Activated CD4-positive, alpha-beta T cell treated with anti-CD3 and anti-CD28 coated beads, Interleukin-2, Interleukin-4, amounts not matched to agents 100 ng/mL and 50 ng/mL, durations not matched to agents 16 hours and 8 hours (primary cell): ENCODE results near the gene MRTFB.

Experiments
- DNase-seq: peaks from one replicate; pipeline ENCODE4 v3.0.0-alpha.2; 2020; ENCODE audit warnings: low spot score

MRTFB gene

DNA sequence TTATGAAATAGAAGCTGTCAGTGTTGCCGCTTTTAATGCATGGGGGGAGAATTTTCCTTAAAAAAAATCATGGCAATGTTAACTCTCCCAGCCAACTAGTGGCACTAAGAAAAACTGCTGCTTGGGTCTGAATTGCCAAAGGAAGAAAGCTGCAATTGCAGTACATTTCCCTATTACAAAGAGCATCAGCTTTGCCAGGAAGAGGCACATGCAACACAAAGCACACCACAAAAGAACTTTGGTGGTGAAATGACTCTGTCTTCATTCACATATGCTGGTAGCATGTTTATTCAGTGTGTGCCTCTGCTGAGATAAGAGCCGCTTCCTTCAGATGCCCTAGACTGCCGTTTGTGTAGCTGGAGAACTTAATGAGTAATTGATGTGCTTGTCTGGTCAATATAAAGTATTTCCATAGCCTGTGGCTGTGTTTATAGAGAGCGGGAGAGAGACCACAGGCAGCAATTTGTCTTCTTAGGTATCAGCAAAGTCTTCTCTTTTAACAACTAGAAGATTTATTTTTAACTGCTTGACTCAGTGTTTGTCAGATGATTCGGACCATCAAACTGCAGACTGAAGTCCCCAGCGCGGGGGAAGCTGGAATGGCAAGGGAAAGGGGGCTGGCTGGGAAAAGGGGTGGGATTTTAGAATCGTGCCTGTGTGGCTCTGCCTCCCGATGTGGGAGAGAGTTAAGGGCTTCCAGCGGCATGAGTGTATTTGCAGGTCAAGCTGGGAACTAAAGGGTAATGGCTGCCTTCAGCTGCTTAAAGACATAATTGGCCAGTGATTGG lies 115.1 kb downstream of the MRTFB start:
- peak; percentile 67 for DNase-seq

DNA sequence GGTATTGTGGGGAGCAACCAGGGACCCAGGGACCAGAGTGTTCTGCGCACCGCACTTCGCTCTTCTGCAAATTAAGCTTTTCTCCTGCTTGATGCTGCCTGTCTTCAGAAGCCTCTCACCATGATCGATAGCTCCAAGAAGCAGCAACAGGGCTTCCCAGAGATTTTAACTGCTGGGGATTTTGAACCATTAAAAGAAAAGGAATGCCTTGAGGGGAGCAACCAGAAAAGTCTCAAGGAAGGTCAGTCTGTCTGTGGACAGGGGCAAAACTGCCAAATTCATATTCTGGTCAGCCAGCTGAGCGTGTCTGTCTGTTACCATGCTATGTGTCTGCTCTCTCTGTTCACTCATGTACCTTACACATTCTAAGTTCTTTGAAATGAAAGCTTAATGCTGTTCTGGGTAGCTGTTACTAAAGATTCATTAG lies 115.7 kb downstream of the MRTFB start:
- no peak for DNase-seq

DNA sequence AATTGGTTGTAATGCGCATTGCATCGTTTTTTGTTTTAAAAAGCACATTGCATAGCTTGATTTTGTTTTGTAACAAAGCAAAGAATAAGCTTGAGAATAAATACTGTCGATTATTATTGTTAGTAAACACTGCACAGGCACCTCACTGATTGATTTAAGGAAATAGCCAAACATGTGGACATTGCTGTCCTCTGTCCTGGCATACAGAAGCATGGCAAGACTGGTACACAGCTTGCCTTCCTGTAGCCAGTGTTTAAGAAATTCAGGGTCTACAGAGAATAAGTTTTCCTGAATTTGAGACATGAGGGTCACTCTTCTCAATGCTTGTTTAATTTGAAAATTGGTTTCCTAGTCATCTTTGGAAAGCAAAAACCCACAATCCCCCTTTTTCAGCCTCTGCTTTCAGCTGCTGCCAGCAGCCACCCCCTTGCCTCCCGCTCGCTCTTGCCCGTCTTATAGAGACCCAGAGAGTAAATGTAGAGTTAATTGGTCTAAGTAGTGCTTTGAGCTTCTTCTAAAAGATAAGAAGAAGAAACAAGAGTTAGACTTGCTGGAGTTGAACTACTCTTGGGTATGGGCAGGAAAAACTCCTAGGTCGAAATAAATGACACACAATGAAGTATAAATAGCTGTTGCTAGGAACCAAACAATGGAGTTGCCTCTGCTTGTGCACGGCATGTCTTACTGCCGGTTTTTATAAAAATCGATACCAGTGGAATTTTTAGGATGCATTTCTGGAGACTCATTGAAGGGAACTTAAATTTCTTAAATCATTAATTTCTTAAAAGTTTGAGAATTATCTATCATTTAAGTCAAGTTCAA lies 116.6 kb downstream of the MRTFB start:
- no peak for DNase-seq

DNA sequence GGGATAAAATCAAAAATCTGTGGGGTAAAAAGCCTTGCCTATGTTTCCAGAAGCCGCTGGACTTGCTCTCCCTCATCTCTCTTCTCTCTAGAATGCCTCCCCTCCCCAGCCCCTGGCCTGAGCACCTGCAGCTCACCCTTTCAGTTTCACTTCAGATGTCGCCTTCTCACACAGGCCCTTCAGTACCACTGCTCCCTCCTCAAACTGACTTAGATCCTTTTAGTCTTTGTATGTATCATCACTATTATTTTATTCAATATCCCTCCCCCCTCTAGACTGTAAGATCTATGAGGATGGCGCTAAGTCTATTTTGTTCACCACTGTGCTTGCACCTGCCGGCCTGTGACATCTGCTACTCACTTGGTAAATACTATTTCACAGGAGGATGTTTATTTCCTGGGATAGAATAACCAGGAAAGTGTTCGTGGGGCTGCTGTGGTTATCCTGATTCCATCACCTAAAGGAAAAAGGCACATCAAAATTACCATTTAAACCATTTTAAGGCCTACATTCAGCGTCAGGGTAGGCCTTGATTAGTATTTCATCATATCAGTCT lies 122.3 kb downstream of the MRTFB start:
- DNase-seq: peak; percentile 24

DNA sequence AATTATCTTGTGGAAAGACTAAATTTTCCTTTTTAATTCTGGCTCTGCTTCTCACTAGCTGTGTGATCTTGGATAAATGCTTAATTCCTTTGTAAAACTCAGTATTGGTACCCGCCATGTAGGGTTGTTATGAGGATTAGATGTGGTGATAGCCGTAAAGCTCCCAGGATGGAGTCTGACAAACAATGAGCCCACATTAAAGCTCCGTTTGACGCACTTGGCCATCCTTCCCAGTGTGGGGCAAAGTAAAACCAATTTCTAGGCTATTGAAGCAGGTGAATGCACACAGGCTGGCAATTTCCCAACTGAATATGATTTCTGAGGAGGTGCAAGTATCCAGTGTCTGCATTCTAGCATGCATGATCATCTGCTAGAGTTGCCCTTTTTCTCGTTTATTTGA lies 123.6 kb downstream of the MRTFB start:
- DNase-seq: no peak

DNA sequence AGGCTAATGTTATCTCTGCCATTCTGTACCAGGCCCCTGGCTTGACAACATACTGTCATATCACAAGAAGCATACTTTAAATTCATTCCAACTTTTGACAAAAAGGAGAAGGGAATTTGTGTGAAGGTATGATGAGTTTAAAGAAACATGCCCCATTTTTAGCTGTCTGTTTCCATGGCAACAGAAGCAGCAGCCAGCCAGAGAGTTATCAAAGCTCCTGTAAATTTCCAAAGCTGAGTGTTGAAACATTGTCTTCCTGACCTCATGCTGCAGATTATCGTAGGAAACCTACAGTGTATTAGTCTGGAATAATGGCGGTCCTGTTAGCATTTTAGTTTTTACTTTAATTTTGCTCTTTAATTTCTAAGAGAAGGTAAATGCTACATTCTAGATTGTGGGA lies 124.9 kb downstream of the MRTFB start:
- no peak for DNase-seq

DNA sequence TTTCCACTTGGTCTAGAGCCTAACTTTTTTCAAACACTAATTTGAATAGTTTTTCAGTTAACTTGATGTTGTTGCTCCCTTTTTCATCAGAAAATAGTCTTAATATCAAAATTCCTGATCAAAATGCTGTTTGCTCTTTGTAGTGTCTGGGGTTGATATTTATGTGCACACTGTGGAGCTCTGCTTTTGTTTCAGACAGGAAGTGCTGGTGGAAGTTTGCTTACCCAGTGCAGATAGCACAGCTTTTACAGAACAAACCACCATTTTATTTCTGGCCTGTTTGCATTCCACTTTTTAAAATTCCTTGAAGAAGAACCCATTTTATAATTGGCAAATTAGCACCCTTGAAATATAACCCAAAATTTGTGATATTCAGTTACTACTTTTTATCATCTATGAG lies 125.4 kb downstream of the MRTFB start:
- no peak for DNase-seq

DNA sequence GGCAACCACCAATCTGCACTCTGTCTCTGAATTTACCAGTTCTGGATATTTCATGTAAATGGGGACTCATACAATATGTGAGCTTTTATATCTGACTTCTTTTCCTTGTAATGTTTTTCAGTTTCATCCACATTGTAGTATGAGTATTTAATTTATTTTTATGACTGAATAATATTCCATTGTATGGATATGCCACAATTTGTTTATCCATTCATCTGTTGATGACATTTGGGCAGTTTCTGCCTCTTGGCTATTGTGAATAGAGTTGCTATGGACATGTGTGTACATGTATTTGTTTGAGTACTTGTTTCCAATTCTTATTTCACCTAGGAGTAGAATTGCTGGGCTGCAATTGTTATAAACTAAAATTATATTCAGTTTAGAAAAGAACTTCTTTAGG lies 126.9 kb downstream of the MRTFB start:
- DNase-seq: no peak

DNA sequence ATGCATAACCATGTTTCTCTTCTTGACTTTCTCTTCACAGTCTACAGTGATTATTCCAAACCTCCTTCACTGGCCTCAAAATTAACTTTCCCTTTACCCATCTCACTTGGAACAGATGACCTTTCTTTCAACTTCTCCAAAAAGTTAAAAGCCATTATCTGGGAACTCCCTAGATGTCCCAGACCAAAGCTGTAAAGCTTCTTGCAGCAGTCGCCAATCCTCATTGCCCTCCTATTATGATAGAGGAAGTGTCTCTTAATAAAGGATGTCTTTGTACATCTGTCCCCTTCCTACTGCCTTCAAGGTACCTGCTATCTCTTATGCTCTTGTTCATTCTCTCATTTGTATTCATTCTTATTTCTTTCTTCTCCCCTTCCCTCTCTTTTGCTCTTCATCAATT lies 127.5 kb downstream of the MRTFB start:
- no peak for DNase-seq

DNA sequence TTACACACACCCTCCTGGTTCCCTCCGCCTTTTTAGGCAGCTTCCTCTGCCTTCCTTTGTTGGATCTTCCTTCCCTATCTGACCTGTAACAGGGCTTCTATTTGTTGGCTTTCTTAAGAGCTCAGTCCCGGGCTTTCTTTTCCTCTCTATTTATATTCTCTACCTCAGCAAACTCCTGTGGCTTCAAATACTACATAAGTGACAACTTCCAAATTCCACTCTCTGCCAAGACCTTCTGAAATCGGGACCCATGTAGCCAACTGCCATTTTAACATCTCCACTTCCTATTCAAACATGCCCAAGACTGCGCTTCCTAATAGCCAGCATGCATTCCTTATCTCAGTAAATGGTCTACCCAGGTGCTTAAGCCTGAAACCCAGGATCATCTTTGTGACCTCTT lies 128.1 kb downstream of the MRTFB start:
- no peak for DNase-seq

DNA sequence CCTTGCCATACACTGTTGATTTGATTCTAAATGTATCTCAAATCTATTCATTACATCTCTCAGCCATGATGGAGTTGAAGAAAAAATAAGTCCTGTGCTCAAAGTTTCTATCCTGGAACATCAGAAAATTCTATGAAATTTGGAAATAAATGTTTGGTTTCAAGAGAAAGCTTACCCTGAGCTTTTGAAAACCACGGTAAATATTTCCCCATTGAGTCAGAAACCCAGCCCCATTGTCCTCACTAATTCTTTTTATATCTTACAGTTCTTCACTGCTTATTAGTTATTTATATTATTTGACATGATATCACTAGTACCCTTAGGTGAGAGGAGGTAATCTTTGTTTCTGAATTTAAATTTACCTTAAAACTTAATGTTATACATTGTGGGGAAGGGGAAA lies 128.5 kb downstream of the MRTFB start:
- DNase-seq: no peak

DNA sequence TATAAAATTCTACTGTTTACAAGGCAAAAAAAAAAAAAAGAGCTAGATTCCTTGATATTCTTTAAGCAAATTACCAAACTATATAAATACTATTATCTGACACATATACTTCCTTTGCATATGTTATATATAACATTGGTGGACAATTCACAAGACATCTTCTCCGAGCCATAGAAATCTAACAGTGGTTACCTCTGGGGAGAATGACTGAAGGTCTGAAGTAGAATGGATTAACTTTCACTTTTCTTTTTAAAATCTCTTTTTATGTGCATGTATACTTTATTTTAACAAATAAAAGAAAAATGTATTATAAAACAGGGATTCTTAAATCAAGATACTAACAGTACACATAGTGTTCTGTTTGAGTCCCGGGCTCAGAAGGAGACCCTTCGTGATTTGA lies 131.0 kb downstream of the MRTFB start:
- no peak for DNase-seq

DNA sequence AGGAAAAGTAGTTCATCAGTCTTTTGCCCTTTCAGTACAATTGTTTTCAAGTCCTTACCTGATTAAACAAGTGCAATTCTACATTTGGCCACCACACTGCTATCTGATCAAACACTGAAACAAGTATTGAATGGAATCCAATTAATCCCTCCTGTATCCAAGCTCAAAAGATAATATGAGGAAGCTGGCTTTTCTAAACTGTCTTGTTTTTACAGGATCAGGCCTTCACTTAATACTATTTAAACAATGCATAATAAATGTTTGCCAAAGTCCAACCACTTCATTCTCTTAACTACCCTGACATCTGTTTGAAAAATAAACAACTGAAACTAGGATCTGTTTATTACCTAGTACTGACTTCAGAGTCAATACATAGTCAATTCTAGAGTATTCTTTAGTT lies 131.6 kb downstream of the MRTFB start:
- no peak for DNase-seq

DNA sequence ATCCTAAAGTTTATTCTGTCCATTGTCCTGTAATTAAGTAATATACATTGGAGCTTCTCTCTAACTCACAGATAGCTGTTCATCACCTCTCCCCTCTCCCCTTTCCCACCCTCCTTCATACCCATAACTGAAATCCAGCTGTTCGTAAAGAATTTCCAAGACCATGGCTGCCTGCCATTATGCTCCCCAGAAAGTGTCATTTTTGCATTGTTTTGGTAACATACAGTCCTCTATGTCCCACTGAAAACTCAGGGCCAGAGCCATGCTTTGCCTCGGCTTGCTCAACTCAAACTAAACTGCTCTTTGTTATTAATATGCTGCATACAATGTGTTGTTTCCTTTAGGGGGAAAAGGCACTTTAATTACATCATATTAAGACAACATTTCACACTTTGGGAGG lies 132.0 kb downstream of the MRTFB start:
- no peak for DNase-seq

DNA sequence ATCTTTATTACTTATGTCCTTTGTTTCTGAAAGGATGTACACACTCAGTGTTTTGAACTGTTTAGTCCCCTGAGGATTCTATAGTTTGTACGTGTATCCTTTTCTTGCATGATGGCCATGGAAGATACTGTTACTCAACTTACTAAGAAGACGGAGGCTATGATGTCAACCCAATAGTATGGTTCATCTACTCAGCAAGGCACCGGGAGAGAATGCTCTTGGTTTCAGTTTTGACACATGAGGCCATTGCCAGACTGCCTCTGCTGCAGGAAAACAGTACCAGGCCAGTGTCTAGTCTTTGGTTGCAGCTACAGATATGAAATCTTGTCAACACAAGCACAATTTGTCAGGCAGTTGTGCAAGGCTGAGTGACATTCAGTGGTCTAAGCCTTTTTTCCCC lies 134.5 kb downstream of the MRTFB start:
- peak; percentile 34 for DNase-seq

DNA sequence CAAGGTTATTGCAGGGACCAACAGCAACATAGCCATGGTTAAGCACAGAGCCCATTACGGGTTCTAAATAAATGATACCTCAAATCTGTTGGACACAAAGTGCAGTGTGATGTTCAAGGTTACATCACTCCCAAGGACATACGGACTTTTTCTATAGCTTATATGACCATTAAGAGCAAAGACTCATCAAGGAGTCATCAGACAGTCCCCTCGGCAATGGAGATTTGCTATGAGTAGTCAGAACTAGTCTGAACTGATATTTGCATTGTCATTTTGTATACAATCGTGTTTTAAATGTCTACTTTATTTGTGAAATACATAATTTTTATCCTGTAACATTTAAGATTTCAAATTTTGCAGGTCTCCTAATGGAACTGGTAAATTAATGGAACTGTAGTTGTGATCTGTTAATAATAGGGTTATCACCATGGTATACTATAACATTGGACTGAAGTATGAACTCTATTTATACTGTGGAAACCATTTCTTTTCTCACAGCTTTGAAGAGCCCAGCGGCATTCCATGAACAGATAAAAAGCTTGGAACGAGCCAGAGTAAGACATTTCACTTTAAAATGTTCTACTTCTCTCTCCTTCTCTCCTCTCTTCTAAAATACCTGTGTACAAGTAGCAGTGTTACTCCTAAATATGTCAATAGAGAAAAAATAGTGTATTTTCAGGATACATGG lies 140.9 kb downstream of the MRTFB start:
- no peak for DNase-seq

DNA sequence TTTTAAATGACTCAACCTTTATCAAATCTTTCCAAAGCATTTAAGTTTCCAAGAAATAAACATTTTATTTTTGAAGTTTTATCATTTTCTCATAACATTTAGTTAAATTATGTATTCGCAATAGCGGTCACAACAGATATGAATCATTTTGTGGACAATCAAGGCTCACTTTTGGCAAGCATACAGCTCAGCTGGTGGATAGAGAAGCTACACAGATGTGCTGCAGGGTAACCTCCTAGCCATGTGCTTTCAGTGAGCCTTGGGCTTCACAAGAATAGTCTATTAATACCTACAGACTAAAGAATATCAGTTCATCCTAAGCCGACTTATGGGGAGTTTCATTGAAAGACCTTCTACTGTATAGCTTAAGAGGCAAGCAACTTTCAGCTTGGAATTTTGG lies 144.8 kb downstream of the MRTFB start:
- DNase-seq: no peak

DNA sequence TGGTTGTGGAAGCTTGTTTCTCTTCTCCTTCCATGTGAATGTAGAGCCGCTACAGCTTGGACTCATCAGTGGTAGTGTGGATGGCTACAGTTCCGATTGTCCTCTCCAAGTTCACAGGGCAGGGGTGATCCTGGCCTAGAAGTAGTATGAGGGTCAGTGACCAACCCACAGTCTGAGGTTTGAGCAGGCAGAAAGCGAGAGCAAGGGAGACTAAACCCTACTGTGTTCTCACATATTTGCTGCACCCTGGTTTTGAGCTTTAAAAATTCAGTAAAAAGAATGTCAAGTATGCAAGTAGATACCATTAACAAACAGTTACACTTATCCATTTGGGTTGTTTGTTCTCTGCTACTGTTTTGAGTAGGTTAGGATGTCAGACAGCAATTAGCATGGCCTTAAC lies 148.9 kb downstream of the MRTFB start:
- no peak for DNase-seq

DNA sequence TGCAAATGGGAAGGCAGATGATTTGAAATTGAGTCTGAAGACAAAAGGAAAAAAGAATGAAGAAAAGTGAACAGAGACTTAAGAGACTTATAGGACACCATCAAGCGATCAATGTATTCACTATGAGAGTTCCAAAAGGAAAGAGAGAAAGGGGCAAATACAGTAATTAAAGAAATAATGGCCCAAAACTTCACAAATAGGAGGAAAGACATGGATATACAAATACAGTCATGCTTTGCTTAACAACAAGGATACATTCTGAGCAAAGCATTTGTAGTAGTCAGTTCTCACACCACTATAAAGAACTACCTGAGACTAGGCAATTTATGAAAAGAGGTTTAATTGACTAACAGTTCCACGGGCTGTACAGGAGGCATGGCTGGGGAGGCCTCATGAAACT lies 152.5 kb downstream of the MRTFB start:
- DNase-seq: no peak

DNA sequence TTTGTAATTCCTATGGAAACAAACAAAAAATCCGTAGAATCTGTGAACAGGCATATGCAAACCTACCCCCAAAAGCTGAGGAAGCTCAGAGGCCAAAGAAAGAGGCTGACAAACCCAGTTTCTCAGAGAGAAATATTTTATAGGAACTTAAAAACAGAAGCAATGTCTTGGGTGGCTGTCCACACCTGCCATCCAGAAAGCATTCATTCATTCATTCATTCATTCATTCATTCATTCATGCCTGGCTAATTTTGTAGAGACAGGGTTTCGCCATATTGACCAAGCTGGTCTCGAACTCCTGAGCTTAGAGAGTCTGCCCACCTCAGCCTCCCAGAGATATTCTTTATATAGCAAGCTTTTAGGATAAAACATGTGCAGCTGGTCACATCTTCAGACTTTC lies 154.3 kb downstream of the MRTFB start:
- DNase-seq: no peak

DNA sequence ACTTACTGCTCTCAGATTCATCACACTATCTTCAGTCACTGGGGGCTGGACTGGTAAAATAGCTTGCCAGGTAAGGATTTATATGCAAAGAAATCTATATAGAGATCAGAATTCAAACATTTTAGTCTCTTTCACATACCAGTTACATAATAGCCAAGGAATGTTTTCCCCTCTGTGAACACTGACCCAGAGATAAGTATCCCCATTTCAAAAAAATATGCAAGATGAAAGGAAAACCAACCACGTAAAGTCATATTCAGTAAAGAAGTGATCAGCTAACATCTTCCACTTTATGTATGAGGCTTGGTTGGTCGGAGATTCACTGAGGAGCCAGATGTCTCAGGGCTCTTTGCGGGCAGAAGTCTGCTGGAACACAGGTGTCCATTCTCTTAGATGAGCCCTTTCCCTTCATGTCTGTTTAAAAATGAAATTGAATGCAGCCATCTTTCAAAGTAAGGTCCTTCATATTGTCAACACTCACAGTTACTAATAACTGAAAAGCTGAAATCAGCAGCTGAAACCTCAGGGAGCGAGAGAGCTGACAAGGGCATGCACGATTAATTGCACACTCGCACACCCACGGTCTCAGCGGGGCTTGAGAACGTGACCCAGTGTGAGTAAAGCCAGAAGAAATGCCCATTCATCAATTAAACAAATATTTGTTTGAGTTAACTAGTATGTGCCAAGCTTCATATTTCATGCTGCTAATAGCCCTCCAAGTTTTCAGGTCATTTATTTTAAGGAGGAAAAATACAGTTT lies 161.2 kb downstream of the MRTFB start:
- no peak for DNase-seq

DNA sequence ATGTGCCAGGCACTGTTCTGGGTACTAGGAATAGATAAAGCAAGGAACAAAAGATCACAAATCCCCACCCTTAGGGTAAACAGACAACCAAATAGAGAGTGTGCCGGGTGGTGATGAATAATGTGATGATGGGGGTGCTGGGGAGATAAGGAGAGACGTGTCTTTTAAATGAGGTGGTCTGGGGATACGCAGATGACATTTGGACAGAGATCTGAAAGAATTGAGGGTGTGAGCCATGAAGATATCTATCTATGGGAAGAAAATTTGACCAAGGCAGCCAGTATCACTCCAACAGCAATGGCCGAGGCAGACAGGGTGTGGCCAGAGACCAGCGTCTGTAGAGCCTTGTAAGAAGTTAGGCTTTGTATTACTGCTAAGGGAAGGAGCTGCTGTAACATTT lies 165.3 kb downstream of the MRTFB start:
- no peak for DNase-seq
